H1 (cell line): ENCODE results near the gene SHQ1.

Source experiments
- CREB1 ChIP-seq: IDR thresholded peaks from 2 replicates; pipeline ENCODE4 v1.6.1; 2012; ENCODE audit warnings: inconsistent platforms
- CTCF ChIP-seq, 3 experiments: IDR thresholded peaks; 1 replicate in 2 of 3; 2 replicates in 1 of 3; pipeline versions ENCODE4 v1.5.1 to v1.6.1; 2011; ENCODE audit warnings: low read length in 3 of 3, mild to moderate bottlenecking in 3 of 3, inconsistent platforms in 2 of 3, low read depth in 1 of 3, moderate library complexity in 1 of 3; ENCODE audit not compliant: insufficient read depth in 1 of 3; ENCODE audit errors: control extremely low read depth in 1 of 3
- EGR1 ChIP-seq: IDR thresholded peaks from 2 replicates; pipeline ENCODE4 v1.6.1; 2011; ENCODE audit warnings: low read depth, low read length, borderline replicate concordance
- EP300 ChIP-seq, 2 experiments: IDR thresholded peaks; 1 replicate in 1 of 2; 2 replicates in 1 of 2; pipeline ENCODE4 v1.6.1; 2011 to 2012; ENCODE audit warnings: low read depth in 2 of 2, low read length in 2 of 2, mild to moderate bottlenecking in 2 of 2, borderline replicate concordance in 1 of 2, inconsistent platforms in 1 of 2, moderate library complexity in 1 of 2
- HDAC6 ChIP-seq: IDR thresholded peaks from one replicate; pipeline ENCODE4 v1.7.1; 2012; ENCODE audit warnings: low read depth, mild to moderate bottlenecking, inconsistent platforms, low read length, moderate library complexity
- JUND ChIP-seq: IDR thresholded peaks from 2 replicates; pipeline ENCODE4 v1.6.1; 2011; ENCODE audit warnings: mild to moderate bottlenecking, improper control_type of control experiment, low read length
- POLR2A ChIP-seq, 2 experiments: IDR thresholded peaks; 1 replicate in 1 of 2; 2 replicates in 1 of 2; pipeline ENCODE4 v1.6.1; 2011; ENCODE audit warnings: low read depth in 2 of 2, low read length in 2 of 2, mild to moderate bottlenecking in 2 of 2; ENCODE audit errors: control extremely low read depth in 1 of 2
- RAD21 ChIP-seq, 2 experiments: IDR thresholded peaks in 1 of 2; conservative IDR thresholded peaks in 1 of 2; 2 replicates each; pipeline ENCODE4 v1.6.1; 2011; ENCODE audit warnings: low read depth in 2 of 2, low read length in 2 of 2, improper control_type of control experiment in 1 of 2, inconsistent platforms in 1 of 2, mild to moderate bottlenecking in 1 of 2, moderate library complexity in 1 of 2
- USF2 ChIP-seq: IDR thresholded peaks from 2 replicates; pipeline ENCODE4 v1.6.1; 2011; ENCODE audit warnings: low read length, improper control_type of control experiment
- ZNF274 ChIP-seq: IDR thresholded peaks from 2 replicates; pipeline ENCODE4 v1.7.0; 2012; ENCODE audit warnings: low read length, borderline replicate concordance; ENCODE audit errors: extremely low read depth

DNA sequence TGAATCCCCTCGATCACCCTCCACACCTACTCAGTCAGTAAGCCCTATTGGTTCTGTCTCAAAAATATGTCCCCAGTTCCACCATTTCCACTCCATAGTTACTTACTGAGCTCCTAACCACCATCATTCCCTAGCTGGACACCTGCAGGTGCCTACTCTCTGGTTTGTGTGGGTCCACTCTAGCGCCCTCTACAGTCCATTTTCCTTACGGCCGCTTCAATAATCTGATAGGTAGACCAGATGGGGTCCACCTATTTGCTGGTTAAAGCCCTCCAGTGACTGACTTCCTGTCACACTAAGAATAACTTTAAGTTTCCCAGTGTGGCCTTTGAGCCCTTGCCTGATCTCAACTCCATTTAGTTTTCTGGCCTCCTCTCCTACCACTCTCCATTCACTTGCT is 44.6 kb upstream of the SHQ1 start:
- TF ChIP-seq ZNF274 (no peak), CREB1 (no peak), POLR2A (IDR thresholded peaks at IDR 0.05; ENCODE audit: control extremely low read depth in 1 of 2, low read depth in 2 of 2, low read length in 2 of 2) (no peak), EP300 (IDR thresholded peaks at IDR 0.05; ENCODE audit: borderline replicate concordance in 1 of 2, low read depth in 2 of 2, low read length in 2 of 2) (no peak), CTCF (IDR thresholded peaks at IDR 0.05; ENCODE audit: control extremely low read depth in 1 of 3, insufficient read depth in 1 of 3, low read depth in 1 of 3, low read length in 3 of 3) (peak; percentile 65 to 88 (median 80)), HDAC6 (no peak), RAD21 (IDR thresholded peaks at IDR 0.05 in 1 of 2, conservative IDR thresholded peaks at IDR 0.05 in 1 of 2; ENCODE audit: low read depth in 2 of 2, low read length in 2 of 2) (peak; percentile 43 to 63; a peak in 3 of 4 replicates), JUND (no peak), USF2 (no peak), EGR1 (no peak)
